ENCODE data around the gene POU5F2. TPM values are rescaled to one million over a fixed set of nuclear protein-coding genes. Genes with fewer than 3 reads are reported as not detected.

The POU5F2 gene
- total RNA-seq, 1 donor from 2014 or later: 0.96 TPM

DNA sequence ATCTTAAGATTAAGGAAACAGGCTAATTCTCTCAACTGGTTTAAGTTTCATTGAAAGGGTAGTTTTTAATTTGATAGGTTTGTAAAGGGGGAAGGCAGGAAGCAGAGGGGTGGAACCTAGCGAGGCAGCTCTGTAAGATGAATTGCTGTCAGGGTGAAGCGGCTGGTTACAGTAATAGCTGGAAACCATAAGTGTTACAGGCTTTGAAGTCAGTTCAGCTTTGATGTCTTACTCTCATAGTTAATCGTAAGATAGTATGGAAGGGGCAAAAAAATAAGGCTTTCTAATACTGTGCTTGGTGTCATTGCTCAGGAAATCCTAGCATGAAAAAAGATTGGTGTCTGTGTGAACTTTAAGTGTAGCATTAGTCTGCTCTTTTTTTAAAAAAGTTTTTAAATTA is 20.3 kb downstream of the POU5F2 start:
- DNase-seq (ENCODE audit: low spot score, unreplicated experiment): no peak
- TF ChIP-seq, protein P1, sequence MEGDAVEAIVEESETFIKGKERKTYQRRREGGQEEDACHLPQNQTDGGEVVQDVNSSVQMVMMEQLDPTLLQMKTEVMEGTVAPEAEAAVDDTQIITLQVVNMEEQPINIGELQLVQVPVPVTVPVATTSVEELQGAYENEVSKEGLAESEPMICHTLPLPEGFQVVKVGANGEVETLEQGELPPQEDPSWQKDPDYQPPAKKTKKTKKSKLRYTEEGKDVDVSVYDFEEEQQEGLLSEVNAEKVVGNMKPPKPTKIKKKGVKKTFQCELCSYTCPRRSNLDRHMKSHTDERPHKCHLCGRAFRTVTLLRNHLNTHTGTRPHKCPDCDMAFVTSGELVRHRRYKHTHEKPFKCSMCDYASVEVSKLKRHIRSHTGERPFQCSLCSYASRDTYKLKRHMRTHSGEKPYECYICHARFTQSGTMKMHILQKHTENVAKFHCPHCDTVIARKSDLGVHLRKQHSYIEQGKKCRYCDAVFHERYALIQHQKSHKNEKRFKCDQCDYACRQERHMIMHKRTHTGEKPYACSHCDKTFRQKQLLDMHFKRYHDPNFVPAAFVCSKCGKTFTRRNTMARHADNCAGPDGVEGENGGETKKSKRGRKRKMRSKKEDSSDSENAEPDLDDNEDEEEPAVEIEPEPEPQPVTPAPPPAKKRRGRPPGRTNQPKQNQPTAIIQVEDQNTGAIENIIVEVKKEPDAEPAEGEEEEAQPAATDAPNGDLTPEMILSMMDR (IDR thresholded peaks at IDR 0.05; ENCODE audit: unreplicated experiment): no peak
- Mint-ChIP-seq H3K9me3 (ENCODE audit: low read depth) (no peaks in the 10 kb centered on the region), H3K27ac (no peak overlapping the region), H3K27me3 (no peaks in the 10 kb centered on the region), H3K4me3 (ENCODE audit: low read depth) (no peak overlapping the region), H3K36me3 (ENCODE audit: insufficient read depth) (no peaks in the 10 kb centered on the region), H3K4me1 (ENCODE audit: low read depth) (peaks cover 19% of the 10 kb centered on the region)

DNA sequence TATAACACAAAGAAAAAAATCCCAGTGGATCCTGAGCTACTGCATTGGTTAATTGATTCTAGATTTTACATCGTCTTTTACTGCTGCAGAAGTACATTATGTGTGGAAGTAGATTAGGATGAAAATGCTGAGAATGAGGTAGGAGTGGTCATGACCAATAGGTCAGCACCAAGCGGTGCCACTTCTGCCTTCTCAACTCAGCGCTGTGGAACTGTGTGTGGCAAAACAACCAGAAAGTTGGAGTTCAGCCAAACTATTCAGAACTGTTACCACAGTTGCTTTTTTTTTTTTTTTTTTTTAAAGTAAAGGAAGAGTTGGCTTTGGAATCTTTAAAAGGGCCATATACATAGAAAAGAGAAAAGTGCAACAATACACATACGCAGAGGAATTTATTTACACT is 24.2 kb downstream of the POU5F2 start:
- peaks cover 6% of the 10 kb centered on the region for H3K9me3 Mint-ChIP-seq (ENCODE audit: low read depth)
- H3K4me3 Mint-ChIP-seq (ENCODE audit: low read depth): no peak overlapping the region
- H3K27me3 Mint-ChIP-seq: no peaks in the 10 kb centered on the region
- DNase-seq (ENCODE audit: low spot score, unreplicated experiment): no peak
- peaks cover 24% of the 10 kb centered on the region for H3K4me1 Mint-ChIP-seq (ENCODE audit: low read depth)
- TF ChIP-seq, protein P1 (IDR thresholded peaks at IDR 0.05; ENCODE audit: unreplicated experiment): no peak
- no peak overlapping the region for H3K27ac Mint-ChIP-seq
- H3K36me3 Mint-ChIP-seq (ENCODE audit: insufficient read depth): peaks cover 3% of the 10 kb centered on the region

DNA sequence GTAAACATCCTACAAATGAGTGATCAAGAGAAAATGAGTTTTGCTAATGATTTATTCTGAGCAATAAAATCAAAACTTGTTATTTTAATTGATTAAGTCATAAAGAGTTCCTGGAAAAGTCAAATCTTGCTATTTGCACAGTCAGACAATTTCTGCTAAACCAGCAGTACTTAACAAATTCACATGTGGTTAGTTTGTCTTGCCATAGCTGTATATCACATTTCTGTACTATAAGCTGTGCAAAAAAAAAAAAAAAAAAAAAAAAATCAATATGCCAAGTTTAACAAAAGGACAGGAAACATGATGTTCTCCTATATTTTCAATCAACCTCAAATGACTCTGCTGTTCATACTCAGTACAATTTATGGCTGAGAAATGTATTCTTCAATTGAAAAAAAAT is 24.9 kb downstream of the POU5F2 start:
- Mint-ChIP-seq H3K27ac (no peak overlapping the region), H3K9me3 (ENCODE audit: low read depth) (peaks cover 6% of the 10 kb centered on the region), H3K4me3 (ENCODE audit: low read depth) (no peak overlapping the region), H3K36me3 (ENCODE audit: insufficient read depth) (peaks cover 3% of the 10 kb centered on the region), H3K27me3 (no peaks in the 10 kb centered on the region), H3K4me1 (ENCODE audit: low read depth) (peaks cover 21% of the 10 kb centered on the region)
- no peak for DNase-seq (ENCODE audit: low spot score, unreplicated experiment)
- TF ChIP-seq, protein P1 (IDR thresholded peaks at IDR 0.05; ENCODE audit: unreplicated experiment): no peak

DNA sequence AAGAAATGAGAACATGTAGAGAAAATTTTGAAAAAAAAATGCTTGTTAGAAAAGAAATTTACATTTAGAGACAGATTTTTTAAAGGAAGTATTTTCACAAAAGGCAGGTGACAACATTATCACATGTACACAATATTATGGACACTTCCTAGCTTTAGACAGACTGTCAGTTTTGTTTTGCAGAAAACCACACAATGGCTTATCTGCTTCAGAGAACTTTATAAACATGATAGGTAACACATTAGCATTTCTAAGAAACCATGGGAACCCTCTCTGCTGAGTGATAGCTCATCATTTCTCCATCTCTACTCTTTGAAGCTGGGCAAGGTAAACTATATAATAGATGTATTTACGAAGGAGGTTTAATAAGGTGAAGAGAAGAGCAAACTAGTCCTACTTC is 25.6 kb downstream of the POU5F2 start:
- H3K4me1 Mint-ChIP-seq (ENCODE audit: low read depth): peaks cover 15% of the 10 kb centered on the region
- H3K4me3 Mint-ChIP-seq (ENCODE audit: low read depth): no peak overlapping the region
- no peak overlapping the region for H3K27ac Mint-ChIP-seq
- H3K36me3 Mint-ChIP-seq (ENCODE audit: insufficient read depth): peaks cover 3% of the 10 kb centered on the region
- H3K27me3 Mint-ChIP-seq: no peaks in the 10 kb centered on the region
- TF ChIP-seq, protein P1 (IDR thresholded peaks at IDR 0.05; ENCODE audit: unreplicated experiment): no peak
- H3K9me3 Mint-ChIP-seq (ENCODE audit: low read depth): peaks cover 6% of the 10 kb centered on the region
- DNase-seq (ENCODE audit: low spot score, unreplicated experiment): no peak

DNA sequence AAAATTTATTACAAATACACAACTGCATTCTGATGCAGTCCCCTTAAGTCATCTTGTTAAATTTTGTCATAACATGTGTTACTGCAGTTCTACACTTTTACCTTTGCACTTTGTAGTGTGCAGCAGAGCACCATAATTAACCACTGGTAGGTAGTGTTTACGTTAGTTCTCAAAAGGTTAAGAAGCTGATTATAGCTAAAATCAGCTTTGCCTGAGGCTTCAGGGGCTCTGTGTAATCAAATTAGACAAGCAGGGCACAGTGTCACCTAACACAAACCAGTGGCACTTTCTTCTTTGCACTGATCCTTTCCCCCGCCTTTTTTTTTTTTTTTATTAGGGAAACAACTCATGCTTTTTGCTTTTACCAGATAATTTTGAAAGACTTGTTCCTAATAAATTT is 26.1 kb downstream of the POU5F2 start:
- DNase-seq (ENCODE audit: low spot score, unreplicated experiment): no peak
- Mint-ChIP-seq H3K36me3 (ENCODE audit: insufficient read depth) (peaks cover 3% of the 10 kb centered on the region), H3K9me3 (ENCODE audit: low read depth) (peaks cover 6% of the 10 kb centered on the region)

More for the DNA sequence above, 26.1 kb downstream of the POU5F2 start:
- Mint-ChIP-seq H3K4me1 (ENCODE audit: low read depth) (peaks cover 15% of the 10 kb centered on the region), H3K4me3 (ENCODE audit: low read depth) (no peak overlapping the region), H3K27me3 (no peaks in the 10 kb centered on the region), H3K27ac (no peak overlapping the region)
- TF ChIP-seq, protein P1 (IDR thresholded peaks at IDR 0.05; ENCODE audit: unreplicated experiment): no peak

Data from progenitor cell of endocrine pancreas (in vitro differentiated cells).